HG03575 (cell line): ENCODE data around the gene PRTG.
"Not testable (repeated sequence)": the region's sequence is repeated elsewhere in the genome, so short reads cannot be mapped to it uniquely, and the experiment has no call there.

ENCODE experiments used
- ATAC-seq: cut with Tn5 transposase; IDR thresholded peaks from one replicate; pipeline ENCODE4 v1.9.1; 2021; ENCODE audit not compliant: unreplicated experiment, insufficient number of reproducible peaks, low FRiP score; ENCODE audit errors: extremely low read depth

PRTG gene

DNA sequence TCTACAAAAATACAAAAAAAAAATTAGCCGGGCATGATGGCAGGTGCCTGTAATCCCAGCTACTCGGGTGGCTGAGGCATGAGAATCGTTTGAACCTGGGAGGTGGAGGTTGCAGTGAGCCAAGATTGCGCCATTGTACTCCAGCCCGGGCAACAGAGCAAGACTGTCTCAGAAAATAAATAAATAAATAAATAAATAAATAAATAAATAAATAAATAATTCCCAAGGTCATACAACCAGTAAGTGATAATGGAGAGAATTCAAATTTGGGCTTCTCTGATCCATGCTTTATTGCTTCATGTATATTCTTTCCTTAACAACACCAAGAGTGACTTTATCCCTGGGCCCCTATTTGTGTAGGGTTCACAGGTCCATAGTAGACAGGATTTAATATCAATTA lies 10.5 kb upstream of the PRTG start:
- ATAC-seq: not testable (repeated sequence)

DNA sequence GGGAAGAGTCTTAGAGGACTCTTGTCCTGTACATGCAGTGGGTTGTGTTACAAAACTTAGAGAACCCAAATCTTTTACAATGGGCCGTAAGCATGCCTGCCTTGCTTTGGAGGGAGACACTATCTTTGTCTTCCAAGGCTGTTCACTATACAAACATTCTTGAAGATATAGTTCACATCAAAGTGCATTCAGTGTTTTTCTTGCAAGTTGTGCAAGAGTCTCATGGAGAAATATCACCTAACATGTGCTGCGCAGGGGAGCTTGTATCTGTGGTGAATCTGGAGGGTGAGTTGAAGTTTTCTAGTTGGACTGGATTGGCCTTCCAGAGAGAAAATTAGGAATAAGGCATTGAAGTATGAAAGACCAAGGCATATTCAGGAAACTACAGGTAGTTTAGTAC lies 7.8 kb upstream of the PRTG start:
- no peak for ATAC-seq

- no peak for ATAC-seq
These were observed 1.0 kb upstream of the PRTG start for GRCh38 chr15:55743729-55744655.

GRCh38 chr15:55742498-55742926 lies 440 bp downstream of the PRTG start:
- no peak for ATAC-seq

DNA sequence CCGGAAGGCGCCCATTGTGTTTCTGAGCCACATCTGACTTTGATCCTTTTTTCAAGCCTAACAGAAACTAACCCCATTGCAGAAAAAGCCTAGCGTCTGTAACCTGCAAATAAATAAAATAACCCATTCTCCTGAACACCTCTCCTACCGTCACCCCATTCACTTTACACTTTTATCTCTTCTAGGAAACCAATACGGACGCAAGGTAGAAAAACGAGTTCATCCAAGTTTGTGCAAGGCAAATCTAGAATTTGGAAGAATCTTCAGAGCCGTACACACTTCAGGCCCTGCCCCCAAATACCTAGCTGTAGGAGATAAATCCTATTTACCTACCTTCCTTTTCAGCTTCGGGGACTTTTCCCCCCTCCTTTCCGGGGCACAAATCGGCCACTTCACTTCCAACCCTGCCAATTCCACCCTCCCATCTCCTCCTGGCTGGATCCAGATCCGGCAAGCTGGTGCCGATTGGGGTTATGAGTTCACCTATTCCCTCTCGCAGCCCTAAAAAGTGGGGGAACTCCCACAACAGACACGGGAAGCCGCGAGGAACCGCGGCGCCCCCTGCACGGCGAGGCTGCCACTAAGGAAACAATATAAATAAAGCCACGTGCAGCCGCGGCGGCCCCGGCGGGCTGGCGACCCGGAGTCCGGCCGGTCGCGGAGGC lies 987 bp downstream of the PRTG start:
- no peak for ATAC-seq

- no peak for ATAC-seq
These were observed 1.7 kb downstream of the PRTG start for GRCh38 chr15:55740981-55741832.

DNA sequence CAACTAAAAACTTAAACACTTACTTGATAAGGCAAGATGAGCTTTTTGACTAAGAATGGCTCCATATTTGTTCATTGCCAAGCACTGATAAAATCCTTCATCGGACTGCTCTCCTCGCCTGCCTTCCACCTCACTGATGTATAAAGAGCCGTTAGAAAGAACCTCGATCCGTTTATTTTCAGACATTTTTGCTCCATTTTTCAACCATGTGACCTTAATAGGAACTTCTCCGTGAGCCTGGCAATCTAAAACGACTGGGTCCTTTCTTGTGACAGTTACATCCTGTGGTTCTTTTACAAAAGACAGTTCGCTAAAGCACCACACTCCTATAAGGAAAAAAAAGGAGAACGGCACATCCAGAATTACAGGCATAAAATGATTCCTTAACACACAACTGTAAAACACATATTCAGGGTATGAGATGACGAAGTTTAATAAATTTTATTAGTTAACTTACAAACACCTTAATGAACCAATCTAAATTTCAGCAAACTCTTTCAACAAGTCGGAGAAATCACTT lies 2.5 kb downstream of the PRTG start:
- no peak for ATAC-seq

GRCh38 chr15:55739641-55740040 lies 3.3 kb downstream of the PRTG start:
- ATAC-seq: no peak

DNA sequence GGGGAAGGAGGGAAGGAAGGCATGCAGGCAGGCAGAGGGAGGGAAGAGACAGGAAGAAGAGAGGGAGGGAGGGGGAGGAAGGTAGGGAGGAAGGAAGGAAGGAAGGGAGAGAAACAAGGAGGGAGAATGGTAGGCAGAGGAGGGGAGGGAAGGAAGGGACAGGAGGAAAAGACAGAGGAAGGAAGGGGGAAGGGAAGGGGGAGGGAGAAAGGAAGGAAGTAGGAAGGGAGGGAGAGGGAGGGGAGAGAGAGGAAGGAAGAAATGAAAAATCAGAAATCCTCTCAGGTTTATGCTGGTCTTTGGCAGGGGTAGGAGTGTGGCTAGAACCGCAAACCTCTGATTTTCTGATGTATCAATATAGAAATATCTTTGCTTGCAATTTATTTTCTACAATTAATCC lies 4.2 kb downstream of the PRTG start:
- no peak for ATAC-seq

DNA sequence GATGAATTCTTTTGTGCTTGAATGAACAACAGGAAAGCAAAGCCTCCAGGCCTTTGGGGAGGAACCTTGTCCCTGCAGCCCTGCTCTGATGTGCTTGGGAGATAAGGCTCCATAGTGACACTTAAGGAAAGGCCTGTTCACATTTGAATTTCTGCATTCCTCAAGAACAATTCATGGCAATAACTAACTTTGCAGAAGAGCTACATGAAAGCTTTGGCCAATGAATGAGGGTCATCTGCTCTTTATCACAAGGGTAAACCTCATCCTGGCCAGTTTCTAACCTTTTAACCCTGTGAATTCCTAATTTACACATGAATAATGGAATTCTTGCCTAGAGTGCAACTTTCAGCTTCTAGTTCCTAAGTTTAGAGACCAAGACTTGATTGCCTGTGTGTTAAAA lies 5.6 kb downstream of the PRTG start:
- no peak for ATAC-seq

GRCh38 chr15:55736756-55737155 lies 6.2 kb downstream of the PRTG start:
- ATAC-seq: no peak

GRCh38 chr15:55734641-55735040 lies 8.3 kb downstream of the PRTG start:
- ATAC-seq: no peak

DNA sequence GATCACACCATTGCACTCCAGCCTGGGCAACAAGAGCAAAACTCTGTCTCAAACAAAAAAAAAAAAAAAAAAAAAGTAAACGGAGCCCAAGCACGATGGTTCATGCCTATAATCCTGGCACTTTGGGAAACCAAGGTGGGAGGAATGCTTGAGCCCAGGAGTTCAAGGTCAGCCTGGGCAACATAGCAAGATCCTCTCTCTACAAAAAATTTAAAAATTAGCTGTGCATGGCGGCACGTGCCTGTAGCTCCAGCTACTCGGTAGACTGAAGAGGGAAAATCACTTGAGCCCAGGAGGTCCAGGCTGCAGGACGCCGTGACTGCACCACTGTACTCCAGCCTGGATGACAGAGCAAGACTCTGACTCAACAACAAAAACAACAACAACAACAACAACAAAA lies 9.5 kb downstream of the PRTG start:
- ATAC-seq: not testable (repeated sequence)

GRCh38 chr15:55721554-55722185 lies 21.3 kb downstream of the PRTG start:
- ATAC-seq: no peak

DNA sequence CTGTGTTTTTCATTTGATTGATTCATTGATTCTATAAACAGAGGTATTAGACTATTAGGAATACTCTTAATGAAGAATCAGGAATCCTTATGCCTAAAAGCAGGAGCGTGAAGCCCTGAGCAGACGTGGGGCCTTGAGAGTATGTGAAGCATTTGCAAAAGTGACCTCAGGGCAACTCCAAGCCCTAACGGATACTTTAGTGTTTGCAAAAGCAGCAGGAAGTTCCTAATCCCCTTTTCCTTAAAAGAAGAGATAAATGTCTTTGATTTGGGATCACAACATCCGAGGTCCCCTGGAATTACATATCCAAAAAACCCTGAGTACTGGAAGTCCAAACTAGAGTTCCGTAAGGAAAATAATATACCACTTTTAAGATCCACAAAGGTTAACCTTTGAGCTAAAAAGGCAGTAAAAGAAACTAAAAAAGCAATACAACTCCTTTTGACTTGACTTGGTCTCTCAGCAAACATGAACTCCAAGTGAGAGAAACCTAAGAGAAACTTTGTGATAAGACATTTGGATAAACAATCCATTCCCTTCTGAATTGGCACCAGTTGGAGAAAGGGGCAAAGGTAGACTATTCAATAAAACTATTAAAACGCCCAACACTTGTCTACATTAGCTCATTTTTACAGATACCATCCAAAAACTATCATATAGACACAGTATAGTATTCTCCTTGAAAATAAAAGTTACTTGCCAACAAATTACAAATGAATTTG lies 27.4 kb downstream of the PRTG start:
- ATAC-seq: no peak

DNA sequence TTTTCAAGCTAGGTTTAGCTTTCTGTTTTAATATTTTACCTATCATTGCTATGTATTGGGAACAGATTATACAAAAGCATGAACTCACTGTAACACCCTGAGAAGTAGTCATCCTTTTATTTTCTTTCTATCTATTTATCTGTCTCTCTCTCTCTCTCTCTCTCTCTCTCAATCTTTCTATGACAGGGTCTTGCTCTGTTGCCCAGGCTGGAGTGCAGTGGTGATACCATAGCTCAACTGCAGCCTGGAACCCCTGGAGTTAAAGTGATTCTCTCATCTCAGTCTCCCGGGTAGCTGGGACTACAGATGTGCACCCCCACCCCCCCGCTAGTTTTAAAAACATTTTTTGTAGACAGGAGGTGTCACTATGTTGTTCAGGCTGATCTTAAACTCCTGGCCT lies 28.9 kb downstream of the PRTG start:
- ATAC-seq: no peak

DNA sequence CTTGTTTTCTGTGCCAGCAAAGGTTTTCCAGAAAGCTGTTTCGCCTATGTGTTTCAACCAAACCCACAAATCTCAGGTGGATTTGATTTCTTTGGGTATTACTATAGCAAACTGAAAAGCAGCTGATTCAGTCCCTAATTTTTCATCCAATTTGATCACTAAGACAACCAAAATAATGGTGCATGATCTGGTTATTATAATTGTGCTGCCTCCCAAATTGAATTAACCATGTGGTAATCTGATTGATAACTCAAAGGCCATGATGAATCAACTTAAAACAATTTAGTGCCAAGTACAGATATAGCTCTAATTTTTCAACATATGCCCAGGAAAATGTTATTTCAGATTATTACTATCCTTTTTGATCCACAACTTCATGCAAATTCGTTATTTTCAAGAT lies 30.6 kb downstream of the PRTG start:
- ATAC-seq: no peak

- ATAC-seq: no peak
These were observed 32.7 kb downstream of the PRTG start for GRCh38 chr15:55710286-55710685.
